Upper lobe of left lung (tissue), 4 donors: ENCODE measurements around the gene ELF1.

Source experiments
- CTCF ChIP-seq, 6 experiments: fragments of 450-650 bp in 4 of 6; fragments of 200-600 bp in 2 of 6; sonication (generic) in 2 of 6; IDR thresholded peaks; one replicate each; pipeline ENCODE4 v1.5.1; 2016 to 2019; ENCODE audit warnings: antibody characterized with exemption in 6 of 6
- POLR2A ChIP-seq, 4 donors: fragments of 450-650 bp; IDR thresholded peaks; one replicate each; pipeline ENCODE4 v1.5.1; 2016 to 2017; ENCODE audit warnings: antibody characterized with exemption in 4 of 4, mild to moderate bottlenecking in 2 of 4
- POLR2AphosphoS5 ChIP-seq, 2 donors: sonication (generic); formaldehyde crosslinking; IDR thresholded peaks; one replicate each; pipeline ENCODE4 v1.5.1; 2017; ENCODE audit warnings: antibody characterized with exemption in 2 of 2

- no peak for TF ChIP-seq CTCF (IDR thresholded peaks at IDR 0.05)
- TF ChIP-seq POLR2AphosphoS5 (IDR thresholded peaks at IDR 0.05), result no peak
- no peak for TF ChIP-seq POLR2A (IDR thresholded peaks at IDR 0.05)
These were observed 43.7 kb downstream of the ELF1 start for GRCh38 chr13:40975441-40975840.
